GM12892 (cell line): ENCODE results near the gene PKP1.

Experiments used
- POLR2A ChIP-seq: IDR thresholded peaks from 2 replicates; pipeline ENCODE4 v1.6.1; 2011; ENCODE audit warnings: low read depth, low read length, control low read depth
- TAF1 ChIP-seq: IDR thresholded peaks from 2 replicates; pipeline ENCODE4 v1.6.1; 2011; ENCODE audit warnings: low read depth, mild to moderate bottlenecking, control low read depth, low read length, borderline replicate concordance

GRCh38 chr1:201360901-201361651, 77.8 kb downstream of the PKP1 start:
- no peak for TF ChIP-seq POLR2A
- TF ChIP-seq TAF1: no peak
